ENCODE measurements around the gene CARD9.
"Not testable (repeated sequence)": the region's sequence is repeated elsewhere in the genome, so short reads cannot be mapped to it uniquely, and the experiment has no call there.

CARD9 gene

GRCh38 chr9:136353757-136354488 is 19.5 kb downstream of the CARD9 start:
- no peak overlapping the region for H3K4me3 ChIP-seq (ENCODE audit: low read depth, low read length)
- TF ChIP-seq, protein P1, sequence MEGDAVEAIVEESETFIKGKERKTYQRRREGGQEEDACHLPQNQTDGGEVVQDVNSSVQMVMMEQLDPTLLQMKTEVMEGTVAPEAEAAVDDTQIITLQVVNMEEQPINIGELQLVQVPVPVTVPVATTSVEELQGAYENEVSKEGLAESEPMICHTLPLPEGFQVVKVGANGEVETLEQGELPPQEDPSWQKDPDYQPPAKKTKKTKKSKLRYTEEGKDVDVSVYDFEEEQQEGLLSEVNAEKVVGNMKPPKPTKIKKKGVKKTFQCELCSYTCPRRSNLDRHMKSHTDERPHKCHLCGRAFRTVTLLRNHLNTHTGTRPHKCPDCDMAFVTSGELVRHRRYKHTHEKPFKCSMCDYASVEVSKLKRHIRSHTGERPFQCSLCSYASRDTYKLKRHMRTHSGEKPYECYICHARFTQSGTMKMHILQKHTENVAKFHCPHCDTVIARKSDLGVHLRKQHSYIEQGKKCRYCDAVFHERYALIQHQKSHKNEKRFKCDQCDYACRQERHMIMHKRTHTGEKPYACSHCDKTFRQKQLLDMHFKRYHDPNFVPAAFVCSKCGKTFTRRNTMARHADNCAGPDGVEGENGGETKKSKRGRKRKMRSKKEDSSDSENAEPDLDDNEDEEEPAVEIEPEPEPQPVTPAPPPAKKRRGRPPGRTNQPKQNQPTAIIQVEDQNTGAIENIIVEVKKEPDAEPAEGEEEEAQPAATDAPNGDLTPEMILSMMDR (IDR thresholded peaks at IDR 0.05; ENCODE audit: control insufficient read depth, extremely low read depth, insufficient read depth): no peak
- no peak for DNase-seq (ENCODE audit: low read depth)

DNA sequence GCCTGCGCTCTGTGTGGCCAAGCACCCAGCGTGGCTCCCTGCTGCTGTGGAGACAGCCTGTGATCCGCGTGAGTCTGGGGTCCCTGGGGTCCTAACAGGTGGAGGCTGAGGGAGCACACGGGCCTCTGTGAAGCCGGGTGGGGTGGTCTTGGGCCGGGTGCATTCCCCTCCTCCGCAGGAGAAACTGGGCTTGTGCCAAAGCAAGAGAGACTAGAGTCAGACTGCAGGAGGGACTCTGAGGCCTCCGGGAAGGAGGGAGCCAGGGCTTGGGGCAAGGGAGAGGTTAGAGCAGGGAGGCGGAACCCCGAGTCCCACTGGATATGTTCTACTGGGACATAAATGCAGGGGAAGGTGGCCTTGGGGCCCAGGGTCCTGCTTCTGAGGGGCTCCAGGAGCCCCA is 20.4 kb downstream of the CARD9 start:
- H3K4me3 ChIP-seq (ENCODE audit: low read depth, low read length): no peak overlapping the region
- TF ChIP-seq, protein P1 (IDR thresholded peaks at IDR 0.05; ENCODE audit: control insufficient read depth, extremely low read depth, insufficient read depth): no peak
- no peak for DNase-seq (ENCODE audit: low read depth)

- TF ChIP-seq, protein P1 (IDR thresholded peaks at IDR 0.05; ENCODE audit: control insufficient read depth, extremely low read depth, insufficient read depth): no peak
- no peak for DNase-seq (ENCODE audit: low read depth)
- no peak overlapping the region for H3K4me3 ChIP-seq (ENCODE audit: low read depth, low read length)
Measured at GRCh38 chr9:136352682-136353081, 20.8 kb downstream of the CARD9 start.

DNA sequence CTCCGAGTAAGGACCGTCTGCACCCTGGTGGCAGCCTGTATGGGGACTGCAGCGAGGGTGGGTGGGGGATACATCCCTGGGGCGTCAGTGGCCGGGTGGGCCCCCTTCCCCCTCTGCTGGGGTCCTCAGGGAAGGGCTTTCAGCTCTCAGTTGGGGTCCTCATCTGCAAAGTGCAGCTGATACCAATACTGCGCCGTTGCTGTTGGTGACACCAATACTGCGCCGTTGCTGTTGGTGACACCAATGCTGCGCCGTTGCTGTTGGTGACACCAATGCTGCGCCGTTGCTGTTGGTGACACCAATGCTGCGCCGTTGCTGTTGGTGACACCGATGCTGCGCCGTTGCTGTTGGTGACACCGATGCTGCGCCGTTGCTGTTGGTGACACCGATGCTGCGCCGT is 21.6 kb downstream of the CARD9 start:
- H3K4me3 ChIP-seq (ENCODE audit: low read depth, low read length); DNase-seq (ENCODE audit: low read depth): not testable (repeated sequence)

DNA sequence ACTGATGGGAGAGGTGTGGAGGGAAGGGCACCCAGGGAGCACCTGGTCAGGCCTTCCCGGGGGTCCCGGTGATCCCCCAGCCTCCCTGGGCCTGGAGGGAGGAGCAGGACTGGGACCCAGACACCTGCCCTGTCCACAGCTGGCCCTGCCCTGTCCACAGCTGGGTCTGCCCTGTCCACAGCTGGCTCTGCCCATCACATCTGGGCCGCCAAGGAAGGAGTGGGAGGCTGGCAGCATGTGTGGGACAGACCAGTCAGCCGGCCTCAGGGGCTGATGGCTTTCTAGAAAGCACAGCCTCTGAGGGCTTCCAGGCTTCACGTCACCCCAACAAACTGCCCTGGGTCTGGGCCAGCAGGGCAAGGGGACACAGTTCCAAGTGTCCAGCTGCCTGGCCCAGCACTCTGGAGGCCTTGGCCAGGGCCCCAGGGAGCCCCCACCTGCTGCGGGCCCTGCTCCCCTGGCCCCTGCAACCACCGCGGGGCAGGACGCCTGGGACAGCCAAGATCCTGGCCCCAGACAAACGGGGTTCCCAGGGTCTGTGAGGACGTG is 22.1 kb downstream of the CARD9 start:
- no peak overlapping the region for H3K4me3 ChIP-seq (ENCODE audit: low read depth, low read length)
- no peak for DNase-seq (ENCODE audit: low read depth)
- TF ChIP-seq, protein P1 (IDR thresholded peaks at IDR 0.05; ENCODE audit: control insufficient read depth, extremely low read depth, insufficient read depth): no peak

DNA sequence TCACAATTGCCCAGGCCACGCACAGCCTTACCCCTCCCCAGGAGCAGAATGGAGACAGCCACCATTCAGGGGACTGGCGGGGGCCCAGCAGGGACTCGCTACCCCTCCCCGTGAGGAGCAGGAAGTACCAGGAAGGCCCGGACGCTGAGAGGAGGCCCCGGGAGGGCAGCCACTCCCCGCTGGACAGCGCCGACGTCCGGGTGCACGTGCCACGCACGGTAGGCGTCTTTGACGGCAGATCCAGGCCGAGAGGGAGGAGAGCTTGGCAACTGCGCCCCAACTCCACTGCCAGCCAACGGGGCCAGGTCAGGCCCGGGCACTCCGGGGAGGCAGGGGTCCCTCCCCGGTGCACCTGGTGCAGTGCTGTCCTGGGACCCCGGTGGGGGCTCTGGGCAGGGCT is 23.9 kb downstream of the CARD9 start:
- TF ChIP-seq, protein P1 (IDR thresholded peaks at IDR 0.05; ENCODE audit: control insufficient read depth, extremely low read depth, insufficient read depth): no peak
- DNase-seq (ENCODE audit: low read depth): no peak

GRCh38 chr9:136348691-136349090 is 24.8 kb downstream of the CARD9 start:
- H3K4me3 ChIP-seq (ENCODE audit: low read depth, low read length): no peak overlapping the region
- TF ChIP-seq, protein P1 (IDR thresholded peaks at IDR 0.05; ENCODE audit: control insufficient read depth, extremely low read depth, insufficient read depth): no peak
- no peak for DNase-seq (ENCODE audit: low read depth)

More for the DNA sequence above, 23.9 kb downstream of the CARD9 start:
- no peak overlapping the region for H3K4me3 ChIP-seq (ENCODE audit: low read depth, low read length)
